ENCODE data around the gene MGAT1.

DNA sequence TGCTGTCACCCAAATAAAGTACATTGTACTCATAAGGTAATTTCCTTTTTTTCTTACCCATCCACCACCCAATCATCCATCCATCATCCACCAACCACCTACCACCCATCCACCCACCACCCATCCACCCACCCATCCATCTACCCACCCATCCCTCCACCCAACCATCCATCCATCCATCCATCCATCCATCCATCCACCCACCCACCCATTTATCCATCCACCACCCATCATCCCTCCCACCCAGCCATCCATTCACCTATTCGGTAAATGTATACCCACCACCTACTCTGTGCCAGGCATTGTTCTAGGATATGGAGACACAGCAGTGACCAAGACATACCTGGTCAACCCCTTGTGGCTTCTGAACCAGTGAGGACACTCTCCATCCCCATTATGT is 25.1 kb downstream of the MGAT1 start:
- TF ChIP-seq, protein P1, sequence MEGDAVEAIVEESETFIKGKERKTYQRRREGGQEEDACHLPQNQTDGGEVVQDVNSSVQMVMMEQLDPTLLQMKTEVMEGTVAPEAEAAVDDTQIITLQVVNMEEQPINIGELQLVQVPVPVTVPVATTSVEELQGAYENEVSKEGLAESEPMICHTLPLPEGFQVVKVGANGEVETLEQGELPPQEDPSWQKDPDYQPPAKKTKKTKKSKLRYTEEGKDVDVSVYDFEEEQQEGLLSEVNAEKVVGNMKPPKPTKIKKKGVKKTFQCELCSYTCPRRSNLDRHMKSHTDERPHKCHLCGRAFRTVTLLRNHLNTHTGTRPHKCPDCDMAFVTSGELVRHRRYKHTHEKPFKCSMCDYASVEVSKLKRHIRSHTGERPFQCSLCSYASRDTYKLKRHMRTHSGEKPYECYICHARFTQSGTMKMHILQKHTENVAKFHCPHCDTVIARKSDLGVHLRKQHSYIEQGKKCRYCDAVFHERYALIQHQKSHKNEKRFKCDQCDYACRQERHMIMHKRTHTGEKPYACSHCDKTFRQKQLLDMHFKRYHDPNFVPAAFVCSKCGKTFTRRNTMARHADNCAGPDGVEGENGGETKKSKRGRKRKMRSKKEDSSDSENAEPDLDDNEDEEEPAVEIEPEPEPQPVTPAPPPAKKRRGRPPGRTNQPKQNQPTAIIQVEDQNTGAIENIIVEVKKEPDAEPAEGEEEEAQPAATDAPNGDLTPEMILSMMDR (IDR thresholded peaks at IDR 0.05), result no peak
- no peak for TF ChIP-seq POLR2A (IDR thresholded peaks at IDR 0.05)

All from lower leg skin (tissue), 3 donors.